OCI-LY1 (cell line): Measurements from ENCODE around the gene ZNF609.
"Not testable (repeated sequence)": the region's sequence is repeated elsewhere in the genome, so short reads cannot be mapped to it uniquely, and the experiment has no call there.

ENCODE experiments used
- H2AFZ ChIP-seq: fragments of 200-600 bp; sonication (generic), shearing (Covaris generic); 2 replicates; pipeline ENCODE4 v1.6.0; 2014; ENCODE audit warnings: antibody characterized with exemption, mild to moderate bottlenecking, low read length
- H3F3A ChIP-seq: fragments of 200-600 bp; sonication (generic), shearing (Covaris generic); 2 replicates; pipeline ENCODE4 v1.6.0; 2014; ENCODE audit warnings: mild to moderate bottlenecking, antibody characterized with exemption, low read length, moderate library complexity; ENCODE audit not compliant: insufficient read depth
- H3K27ac ChIP-seq: fragments of 200-600 bp; sonication (generic); 2 replicates; pipeline ENCODE4 v1.5.1; 2014; ENCODE audit warnings: low read length, mixed run types, mild to moderate bottlenecking, low read depth; ENCODE audit not compliant: poor library complexity, severe bottlenecking
- H3K27me3 ChIP-seq: fragments of 200-600 bp; sonication (generic); 2 replicates; pipeline ENCODE4 v1.6.0; 2014; ENCODE audit warnings: antibody characterized with exemption, mild to moderate bottlenecking, low read length, moderate library complexity; ENCODE audit not compliant: insufficient read depth
- H3K36me3 ChIP-seq: fragments of 200-600 bp; sonication (generic); 2 replicates; pipeline ENCODE4 v1.6.1; 2014; ENCODE audit warnings: mild to moderate bottlenecking, antibody characterized with exemption, low read length, moderate library complexity, mixed read lengths; ENCODE audit not compliant: insufficient read depth
- H3K4me1 ChIP-seq: fragments of 200-600 bp; sonication (generic); 2 replicates; pipeline ENCODE4 v1.5.1; 2014; ENCODE audit warnings: mild to moderate bottlenecking, low read length, moderate library complexity; ENCODE audit not compliant: insufficient read depth, severe bottlenecking
- H3K4me2 ChIP-seq: fragments of 200-600 bp; sonication (generic), shearing (Covaris generic); 2 replicates; pipeline ENCODE4 v1.6.1; 2014; ENCODE audit warnings: low read length
- H3K4me3 ChIP-seq: fragments of 200-600 bp; sonication (generic); 2 replicates; pipeline ENCODE4 v1.5.1; 2014; ENCODE audit warnings: low read length, low read depth, mild to moderate bottlenecking, mixed read lengths; ENCODE audit not compliant: poor library complexity, severe bottlenecking
- H3K79me2 ChIP-seq: fragments of 200-600 bp; shearing (Covaris generic); 2 replicates; pipeline ENCODE4 v1.6.1; 2016; ENCODE audit warnings: mixed run types, low read length, mixed read lengths; ENCODE audit not compliant: insufficient read depth
- H3K9ac ChIP-seq: fragments of 200-600 bp; sonication (generic), shearing (Covaris generic); 2 replicates; pipeline ENCODE4 v1.6.1; 2014; ENCODE audit warnings: mild to moderate bottlenecking, low read length, mixed read lengths
- H3K9me2 ChIP-seq: fragments of 200-600 bp; sonication (generic), shearing (Covaris generic); 2 replicates; pipeline ENCODE4 v1.6.1; 2014; ENCODE audit warnings: low read depth, mild to moderate bottlenecking, low read length, mixed read lengths
- H3K9me3 ChIP-seq: fragments of 200-600 bp; shearing (Covaris generic); 2 replicates; pipeline ENCODE4 v1.6.1; 2014; ENCODE audit warnings: low read length, mixed read lengths
- H4K20me1 ChIP-seq: fragments of 200-600 bp; sonication (generic), shearing (Covaris generic); 2 replicates; pipeline ENCODE4 v1.6.0; 2016; ENCODE audit warnings: mild to moderate bottlenecking, low read length; ENCODE audit not compliant: insufficient read depth
- EZH2 ChIP-seq: fragments of 200-600 bp; sonication (generic), shearing (Covaris generic); IDR thresholded peaks from 2 replicates; pipeline ENCODE4 v1.8.0; 2017; ENCODE audit warnings: borderline replicate concordance, mixed run types, mild to moderate bottlenecking, antibody characterized with exemption, low read length, moderate library complexity, mixed read lengths
- TF ChIP-seq, protein P1 (sequence below): fragments of 200-600 bp; sonication (generic), shearing (Covaris generic); IDR thresholded peaks from 2 replicates; pipeline ENCODE4 v1.5.1; 2017; ENCODE audit warnings: mild to moderate bottlenecking, antibody characterized with exemption, low read length, moderate library complexity, mixed read lengths

ZNF609 gene

DNA sequence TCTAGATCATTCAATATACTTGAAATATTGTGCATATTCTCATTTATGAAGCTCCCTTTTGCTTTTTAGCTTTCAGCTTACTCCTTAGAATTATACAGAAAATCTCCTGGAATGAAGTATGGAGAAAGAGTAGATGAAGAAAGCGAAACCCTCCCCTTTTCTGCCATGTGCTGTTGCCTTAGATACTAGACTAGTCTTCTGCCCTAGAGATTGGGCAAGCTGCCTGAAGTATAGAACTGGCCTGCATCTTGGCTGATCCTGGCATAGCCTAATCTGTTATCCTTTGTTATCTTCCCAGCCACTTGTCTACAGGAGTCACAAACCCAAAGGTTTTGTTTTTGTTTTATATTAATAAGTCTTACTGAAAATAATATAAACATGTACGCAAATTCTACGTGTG is 176.2 kb downstream of the ZNF609 start:
- H3K9me3 ChIP-seq = peaks cover 7% of the 10 kb centered on the region; the same call in 1 of the 2 replicates
- no peak overlapping the region for H3K9ac ChIP-seq

DNA sequence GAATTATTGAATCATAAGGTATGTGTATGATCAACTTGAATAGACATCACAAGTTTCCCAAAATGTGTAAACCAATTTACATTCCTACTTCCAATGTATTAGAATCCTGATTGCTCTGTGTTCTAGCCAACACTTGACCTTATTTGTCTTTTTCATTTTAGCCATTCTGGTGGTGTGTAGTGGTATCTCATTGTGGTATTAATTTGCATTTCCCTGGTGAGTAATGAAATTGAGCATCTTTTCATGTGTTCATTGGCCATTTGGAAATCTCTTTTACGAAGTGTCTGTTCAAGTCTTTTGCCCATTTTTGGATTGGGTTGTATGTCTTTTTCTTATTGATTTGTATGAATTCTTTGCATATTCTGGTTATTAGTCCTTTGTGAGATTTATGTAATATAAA is 177.0 kb downstream of the ZNF609 start:
- Histone ChIP-seq H3K9ac (no peak overlapping the region), H3K4me3 (no peak overlapping the region), H3K27me3 (no peaks in the 10 kb centered on the region), H3K4me2 (no peak overlapping the region), H3K9me2 (no peaks in the 10 kb centered on the region), H3K36me3 (peaks cover 30% of the 10 kb centered on the region), H3K4me1 (peaks cover 40% of the 10 kb centered on the region), H2AFZ (no peak overlapping the region), H4K20me1 (no peaks in the 10 kb centered on the region), H3F3A (no peaks in the 10 kb centered on the region), H3K27ac (no peak overlapping the region), H3K9me3 (peaks cover 7% of the 10 kb centered on the region; the same call in 1 of the 2 replicates), H3K79me2 (no peaks in the 10 kb centered on the region)
- TF ChIP-seq, protein P1, sequence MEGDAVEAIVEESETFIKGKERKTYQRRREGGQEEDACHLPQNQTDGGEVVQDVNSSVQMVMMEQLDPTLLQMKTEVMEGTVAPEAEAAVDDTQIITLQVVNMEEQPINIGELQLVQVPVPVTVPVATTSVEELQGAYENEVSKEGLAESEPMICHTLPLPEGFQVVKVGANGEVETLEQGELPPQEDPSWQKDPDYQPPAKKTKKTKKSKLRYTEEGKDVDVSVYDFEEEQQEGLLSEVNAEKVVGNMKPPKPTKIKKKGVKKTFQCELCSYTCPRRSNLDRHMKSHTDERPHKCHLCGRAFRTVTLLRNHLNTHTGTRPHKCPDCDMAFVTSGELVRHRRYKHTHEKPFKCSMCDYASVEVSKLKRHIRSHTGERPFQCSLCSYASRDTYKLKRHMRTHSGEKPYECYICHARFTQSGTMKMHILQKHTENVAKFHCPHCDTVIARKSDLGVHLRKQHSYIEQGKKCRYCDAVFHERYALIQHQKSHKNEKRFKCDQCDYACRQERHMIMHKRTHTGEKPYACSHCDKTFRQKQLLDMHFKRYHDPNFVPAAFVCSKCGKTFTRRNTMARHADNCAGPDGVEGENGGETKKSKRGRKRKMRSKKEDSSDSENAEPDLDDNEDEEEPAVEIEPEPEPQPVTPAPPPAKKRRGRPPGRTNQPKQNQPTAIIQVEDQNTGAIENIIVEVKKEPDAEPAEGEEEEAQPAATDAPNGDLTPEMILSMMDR = no peak
- TF ChIP-seq EZH2 = no peak

More for the DNA sequence above, 176.2 kb downstream of the ZNF609 start:
- Histone ChIP-seq H3F3A (no peaks in the 10 kb centered on the region), H2AFZ (no peak overlapping the region), H3K4me3 (no peak overlapping the region), H3K27ac (no peak overlapping the region), H3K4me2 (no peak overlapping the region), H4K20me1 (no peaks in the 10 kb centered on the region), H3K27me3 (no peaks in the 10 kb centered on the region), H3K36me3 (peaks cover 27% of the 10 kb centered on the region), H3K79me2 (no peaks in the 10 kb centered on the region), H3K9me2 (no peaks in the 10 kb centered on the region), H3K4me1 (peaks cover 47% of the 10 kb centered on the region)
- no peak for TF ChIP-seq EZH2
- TF ChIP-seq, protein P1 = no peak

DNA sequence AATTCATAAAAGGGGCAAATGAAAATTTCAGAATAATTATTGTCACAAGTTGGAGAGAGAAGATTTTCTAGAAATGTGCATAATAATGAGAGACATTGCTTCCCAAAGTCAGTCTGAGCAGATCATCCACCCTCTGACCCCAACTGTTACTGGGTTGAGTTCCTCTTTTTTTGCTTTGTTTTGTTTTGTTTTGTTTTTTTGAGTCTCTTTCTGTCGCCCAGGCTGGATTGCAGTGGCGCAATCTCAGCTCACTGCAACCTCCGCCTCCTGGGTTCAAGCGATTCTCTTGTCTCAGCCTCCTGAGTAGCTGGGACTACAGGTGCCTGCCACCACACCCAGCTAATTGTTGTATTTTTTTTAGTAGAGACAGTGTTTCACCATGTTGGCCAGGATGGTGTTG is 179.4 kb downstream of the ZNF609 start:
- not testable (repeated sequence) for H3K27ac ChIP-seq, H3F3A ChIP-seq, H3K9ac ChIP-seq, H3K4me2 ChIP-seq, H3K9me2 ChIP-seq, H3K9me3 ChIP-seq, H2AFZ ChIP-seq, H3K4me3 ChIP-seq, H4K20me1 ChIP-seq, H3K27me3 ChIP-seq, H3K79me2 ChIP-seq
- Histone ChIP-seq H3K36me3 (peaks cover 31% of the 10 kb centered on the region), H3K4me1 (peaks cover 17% of the 10 kb centered on the region)

DNA sequence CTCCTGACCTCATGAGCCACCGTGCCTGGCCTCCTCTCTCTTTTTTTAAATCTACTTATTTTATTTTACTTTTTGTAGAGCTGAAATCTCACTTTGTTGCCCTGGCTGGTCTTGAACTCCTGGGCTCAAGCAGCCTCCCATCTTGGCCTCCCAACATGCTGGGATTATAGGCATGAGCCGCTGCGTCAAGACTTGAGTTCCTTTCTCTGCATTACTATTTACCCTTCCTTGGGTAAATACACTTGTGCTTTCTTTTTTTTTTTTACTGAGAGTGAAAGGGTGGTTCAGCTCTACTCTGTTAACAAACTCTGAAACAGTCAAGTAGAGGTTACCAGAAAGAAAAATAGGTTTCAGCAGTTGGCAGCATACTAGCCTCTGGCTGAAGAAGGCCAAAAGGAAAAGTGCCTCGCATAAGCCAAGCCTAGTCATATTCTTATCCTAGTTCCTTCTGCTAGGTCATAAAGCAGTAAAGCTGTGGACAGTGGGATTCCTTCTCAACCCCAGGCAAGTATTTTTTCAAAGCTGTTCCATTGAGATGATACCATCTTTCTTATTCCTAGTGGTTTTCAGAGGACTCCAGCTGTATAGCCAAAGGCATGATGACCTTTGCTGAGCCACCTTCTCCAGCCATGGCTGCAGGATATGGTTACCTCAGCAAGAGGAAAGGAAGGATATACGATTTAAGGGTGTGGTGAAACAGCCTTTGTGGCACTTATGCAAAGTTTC is 179.9 kb downstream of the ZNF609 start:
- Histone ChIP-seq H3F3A (no peaks in the 10 kb centered on the region), H3K4me2 (no peak overlapping the region), H3K4me3 (no peak overlapping the region), H3K27ac (no peak overlapping the region), H3K27me3 (no peaks in the 10 kb centered on the region), H3K36me3 (peaks cover 31% of the 10 kb centered on the region), H3K9ac (no peak overlapping the region), H2AFZ (no peak overlapping the region), H3K9me3 (peaks cover 7% of the 10 kb centered on the region; the same call in 1 of the 2 replicates), H3K4me1 (peaks cover 11% of the 10 kb centered on the region), H3K9me2 (no peaks in the 10 kb centered on the region), H3K79me2 (no peaks in the 10 kb centered on the region), H4K20me1 (no peaks in the 10 kb centered on the region)
- TF ChIP-seq EZH2 = no peak
- TF ChIP-seq, protein P1 = no peak
